ENCODE measurements around the gene EIF3D.

DNA sequence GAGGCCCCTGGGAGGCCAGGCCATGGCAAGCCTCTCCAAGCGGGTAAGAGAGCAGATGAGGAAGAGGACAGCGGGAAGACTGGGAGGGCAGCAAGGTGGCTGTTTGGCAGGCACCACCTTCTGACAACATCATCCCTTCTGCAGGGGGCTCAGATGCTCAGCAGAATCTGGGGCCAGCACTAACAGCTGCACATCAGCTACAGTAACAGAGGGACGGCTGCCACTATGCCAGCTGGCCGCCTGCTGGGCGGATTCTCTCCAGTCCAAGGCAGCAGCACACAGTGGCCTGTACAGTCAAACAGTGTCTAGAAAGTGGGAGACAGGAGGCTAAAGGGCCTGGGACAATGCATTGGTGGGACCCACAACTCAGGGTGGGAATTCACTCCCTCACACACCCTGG, 36.9 kb downstream of the EIF3D start:
- TF ChIP-seq, protein P1, sequence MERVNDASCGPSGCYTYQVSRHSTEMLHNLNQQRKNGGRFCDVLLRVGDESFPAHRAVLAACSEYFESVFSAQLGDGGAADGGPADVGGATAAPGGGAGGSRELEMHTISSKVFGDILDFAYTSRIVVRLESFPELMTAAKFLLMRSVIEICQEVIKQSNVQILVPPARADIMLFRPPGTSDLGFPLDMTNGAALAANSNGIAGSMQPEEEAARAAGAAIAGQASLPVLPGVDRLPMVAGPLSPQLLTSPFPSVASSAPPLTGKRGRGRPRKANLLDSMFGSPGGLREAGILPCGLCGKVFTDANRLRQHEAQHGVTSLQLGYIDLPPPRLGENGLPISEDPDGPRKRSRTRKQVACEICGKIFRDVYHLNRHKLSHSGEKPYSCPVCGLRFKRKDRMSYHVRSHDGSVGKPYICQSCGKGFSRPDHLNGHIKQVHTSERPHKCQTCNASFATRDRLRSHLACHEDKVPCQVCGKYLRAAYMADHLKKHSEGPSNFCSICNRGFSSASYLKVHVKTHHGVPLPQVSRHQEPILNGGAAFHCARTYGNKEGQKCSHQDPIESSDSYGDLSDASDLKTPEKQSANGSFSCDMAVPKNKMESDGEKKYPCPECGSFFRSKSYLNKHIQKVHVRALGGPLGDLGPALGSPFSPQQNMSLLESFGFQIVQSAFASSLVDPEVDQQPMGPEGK (CRISPR knock-in tag; IDR thresholded peaks at IDR 0.05; ENCODE audit: borderline replicate concordance): no peak
- TF ChIP-seq PPARA (CRISPR knock-in tag; IDR thresholded peaks at IDR 0.05; ENCODE audit: borderline replicate concordance) (no peak), ZNF70 (CRISPR knock-in tag; IDR thresholded peaks at IDR 0.05) (no peak), CSDC2 (CRISPR knock-in tag; IDR thresholded peaks at IDR 0.05) (no peak), ARNTL (CRISPR knock-in tag; IDR thresholded peaks at IDR 0.05; ENCODE audit: borderline replicate concordance, low read depth) (no peak)
- TF ChIP-seq, protein P2, sequence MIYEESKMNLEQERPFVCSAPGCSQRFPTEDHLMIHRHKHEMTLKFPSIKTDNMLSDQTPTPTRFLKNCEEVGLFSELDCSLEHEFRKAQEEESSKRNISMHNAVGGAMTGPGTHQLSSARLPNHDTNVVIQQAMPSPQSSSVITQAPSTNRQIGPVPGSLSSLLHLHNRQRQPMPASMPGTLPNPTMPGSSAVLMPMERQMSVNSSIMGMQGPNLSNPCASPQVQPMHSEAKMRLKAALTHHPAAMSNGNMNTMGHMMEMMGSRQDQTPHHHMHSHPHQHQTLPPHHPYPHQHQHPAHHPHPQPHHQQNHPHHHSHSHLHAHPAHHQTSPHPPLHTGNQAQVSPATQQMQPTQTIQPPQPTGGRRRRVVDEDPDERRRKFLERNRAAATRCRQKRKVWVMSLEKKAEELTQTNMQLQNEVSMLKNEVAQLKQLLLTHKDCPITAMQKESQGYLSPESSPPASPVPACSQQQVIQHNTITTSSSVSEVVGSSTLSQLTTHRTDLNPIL (CRISPR knock-in tag; IDR thresholded peaks at IDR 0.05; ENCODE audit: low read depth): no peak

Data from SK-N-SH treated with all-trans-retinoic acid at 6 μM for 48 hours (cell line).